ENCODE data around the gene FAM163B.

The FAM163B gene

GRCh38 chr9:133595910-133596309 is 13.3 kb downstream of the FAM163B start:
- no peak for DNase-seq (ENCODE audit: low read depth)
- no peak for TF ChIP-seq CTCF (IDR thresholded peaks at IDR 0.05; ENCODE audit: insufficient read depth, low read depth, low read length, missing control alignments)
- H3K4me3 ChIP-seq (ENCODE audit: low read depth, low read length): no peak overlapping the region

DNA sequence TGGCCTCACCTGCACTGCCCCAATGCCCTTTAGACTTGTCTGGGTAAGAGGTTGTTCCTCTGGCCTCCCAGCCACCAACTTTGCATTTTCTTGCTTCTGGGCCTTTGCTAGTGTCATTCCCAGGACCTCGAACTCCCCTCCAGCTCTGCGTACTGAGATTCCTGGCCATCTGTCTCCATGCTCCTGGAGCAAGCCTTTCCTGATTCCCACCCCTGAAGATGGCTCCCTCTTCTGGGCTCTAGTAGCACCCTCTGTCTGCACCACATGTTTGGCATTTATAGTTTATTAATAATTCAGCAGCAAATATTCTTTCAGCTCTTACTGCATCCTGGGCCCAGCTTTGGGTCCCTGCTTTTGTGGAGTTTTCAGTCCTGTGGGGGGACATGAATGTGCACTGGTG is 14.9 kb downstream of the FAM163B start:
- TF ChIP-seq CTCF (IDR thresholded peaks at IDR 0.05; ENCODE audit: insufficient read depth, low read depth, low read length, missing control alignments): no peak
- H3K4me3 ChIP-seq (ENCODE audit: low read depth, low read length): no peak overlapping the region
- DNase-seq (ENCODE audit: low read depth): no peak

- no peak for TF ChIP-seq CTCF (IDR thresholded peaks at IDR 0.05; ENCODE audit: insufficient read depth, low read depth, low read length, missing control alignments)
- no peak for DNase-seq (ENCODE audit: low read depth)
- no peak overlapping the region for H3K4me3 ChIP-seq (ENCODE audit: low read depth, low read length)
Observed at GRCh38 chr9:133593587-133594253, 15.5 kb downstream of the FAM163B start.

- no peak overlapping the region for H3K4me3 ChIP-seq (ENCODE audit: low read depth, low read length)
- DNase-seq (ENCODE audit: low read depth): peak; percentile 7
- TF ChIP-seq CTCF (IDR thresholded peaks at IDR 0.05; ENCODE audit: insufficient read depth, low read depth, low read length, missing control alignments): peak; percentile 24
Observed at GRCh38 chr9:133592731-133593409, 16.3 kb downstream of the FAM163B start.

GRCh38 chr9:133591985-133592384 is 17.2 kb downstream of the FAM163B start:
- DNase-seq (ENCODE audit: low read depth): no peak
- no peak for TF ChIP-seq CTCF (IDR thresholded peaks at IDR 0.05; ENCODE audit: insufficient read depth, low read depth, low read length, missing control alignments)
- H3K4me3 ChIP-seq (ENCODE audit: low read depth, low read length): no peak overlapping the region

DNA sequence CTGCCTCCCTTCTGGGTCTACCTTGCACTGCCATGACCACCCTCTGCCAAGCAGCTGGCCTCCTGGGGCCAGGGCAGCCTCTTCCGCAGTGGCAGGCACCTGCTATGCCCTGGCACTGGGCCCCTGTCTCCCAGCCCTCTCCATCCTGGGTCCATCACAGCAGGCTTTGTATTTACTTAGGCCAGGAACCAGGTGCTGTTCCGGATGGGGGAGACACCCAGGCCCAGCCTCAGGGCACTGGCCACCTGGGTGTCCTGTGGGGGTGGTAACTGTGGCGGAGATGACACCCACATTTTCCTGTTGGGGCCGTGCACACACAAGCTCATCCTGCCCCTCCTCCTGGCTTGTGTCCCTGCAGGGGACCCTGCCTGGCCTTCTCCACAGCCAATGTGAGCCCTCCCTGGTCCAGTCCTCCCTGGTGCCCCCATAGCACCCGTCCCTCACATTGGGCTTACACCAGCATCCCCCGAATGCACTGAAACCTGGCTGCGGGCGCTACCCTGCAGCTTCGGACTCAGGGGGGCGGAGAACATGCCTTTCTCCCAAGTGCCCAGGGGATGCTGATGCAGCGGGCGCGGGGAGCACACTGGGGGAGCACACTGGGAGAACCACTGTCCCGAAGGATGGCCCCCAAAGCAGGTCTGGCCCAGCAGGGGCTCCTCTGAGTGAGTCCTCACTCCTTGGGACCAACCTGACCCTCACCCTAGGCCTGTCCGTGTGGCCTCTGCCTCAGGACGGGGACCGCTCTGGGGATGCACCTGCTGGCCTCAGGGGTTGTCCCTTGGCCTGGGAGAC is 17.9 kb downstream of the FAM163B start:
- DNase-seq (ENCODE audit: low read depth): no peak
- TF ChIP-seq CTCF (IDR thresholded peaks at IDR 0.05; ENCODE audit: insufficient read depth, low read depth, low read length, missing control alignments): no peak
- H3K4me3 ChIP-seq (ENCODE audit: low read depth, low read length): no peak overlapping the region
